HG03139 (cell line): ENCODE results near the gene ATG10.
"Not testable (repeated sequence)": the region's sequence is repeated elsewhere in the genome, so short reads cannot be mapped to it uniquely, and the experiment has no call there.

Experiments
- ATAC-seq: cut with Tn5 transposase; IDR thresholded peaks from one replicate; pipeline ENCODE4 v1.9.1; 2021; ENCODE audit not compliant: unreplicated experiment

The ATG10 gene

GRCh38 chr5:82115858-82116257 is 144.0 kb downstream of the ATG10 start:
- no peak for ATAC-seq

DNA sequence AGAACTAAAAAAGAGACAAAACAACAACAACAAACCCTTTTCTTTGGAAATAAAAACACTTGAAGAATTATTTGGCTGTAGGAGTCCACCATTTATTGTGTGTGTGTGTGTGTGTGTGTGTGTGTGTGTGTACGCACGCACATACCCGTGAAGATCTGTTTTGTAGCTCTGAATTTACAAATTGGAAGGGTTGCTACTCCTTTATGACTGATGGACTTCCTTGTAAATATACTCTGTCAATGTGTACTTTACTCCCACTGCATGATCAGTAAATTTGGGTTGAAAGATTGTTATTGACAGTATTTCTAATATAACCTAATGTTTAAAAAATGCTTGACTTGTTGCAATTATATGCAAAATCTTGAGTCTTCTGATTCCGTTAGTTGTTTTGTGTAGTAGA is 148.1 kb downstream of the ATG10 start:
- ATAC-seq, result no peak

- no peak for ATAC-seq
Measured at GRCh38 chr5:82129723-82130285, 158.0 kb downstream of the ATG10 start.

- ATAC-seq, result no peak
Measured at GRCh38 chr5:82130602-82131001, 158.8 kb downstream of the ATG10 start.

DNA sequence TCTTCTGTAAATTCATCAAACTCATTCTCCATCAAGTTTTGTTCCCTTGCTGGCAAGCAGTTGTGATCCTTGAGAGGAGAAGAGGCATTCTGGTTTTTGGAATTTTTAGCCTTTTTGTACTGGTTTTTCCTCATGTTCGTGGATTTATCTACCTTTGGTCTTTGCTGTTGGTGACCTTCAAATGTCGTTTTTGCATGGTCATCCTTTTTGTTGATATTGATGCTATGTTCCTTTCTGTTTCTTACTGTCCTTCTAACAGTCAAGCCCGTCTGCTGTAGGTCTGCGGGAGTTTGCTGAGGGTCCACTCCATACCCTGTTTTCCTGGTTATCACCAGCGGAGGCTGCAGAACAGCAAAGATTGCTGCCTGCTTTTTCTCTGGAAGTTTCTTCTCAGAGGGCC is 165.4 kb downstream of the ATG10 start:
- ATAC-seq, result no peak

DNA sequence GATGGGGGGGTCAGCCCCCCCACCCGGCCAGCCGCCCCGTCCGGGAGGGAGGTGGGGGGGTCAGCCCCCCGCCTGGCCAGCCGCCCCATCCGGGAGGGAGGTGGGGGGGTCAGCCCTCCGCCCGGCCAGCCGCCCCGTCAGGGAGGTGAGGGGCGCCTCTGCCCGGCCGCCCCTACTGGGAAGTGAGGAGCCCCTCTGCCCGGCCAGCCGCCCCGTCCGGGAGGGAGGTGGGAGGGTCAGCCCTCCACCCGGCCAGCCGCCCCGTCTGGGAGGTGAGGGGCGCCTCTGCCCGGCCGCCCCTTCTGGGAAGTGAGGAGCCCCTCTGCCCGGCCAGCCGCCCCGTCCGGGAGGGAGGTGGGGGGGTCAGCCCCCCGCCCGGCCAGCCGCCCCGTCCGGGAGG is 168.0 kb downstream of the ATG10 start:
- not testable (repeated sequence) for ATAC-seq

DNA sequence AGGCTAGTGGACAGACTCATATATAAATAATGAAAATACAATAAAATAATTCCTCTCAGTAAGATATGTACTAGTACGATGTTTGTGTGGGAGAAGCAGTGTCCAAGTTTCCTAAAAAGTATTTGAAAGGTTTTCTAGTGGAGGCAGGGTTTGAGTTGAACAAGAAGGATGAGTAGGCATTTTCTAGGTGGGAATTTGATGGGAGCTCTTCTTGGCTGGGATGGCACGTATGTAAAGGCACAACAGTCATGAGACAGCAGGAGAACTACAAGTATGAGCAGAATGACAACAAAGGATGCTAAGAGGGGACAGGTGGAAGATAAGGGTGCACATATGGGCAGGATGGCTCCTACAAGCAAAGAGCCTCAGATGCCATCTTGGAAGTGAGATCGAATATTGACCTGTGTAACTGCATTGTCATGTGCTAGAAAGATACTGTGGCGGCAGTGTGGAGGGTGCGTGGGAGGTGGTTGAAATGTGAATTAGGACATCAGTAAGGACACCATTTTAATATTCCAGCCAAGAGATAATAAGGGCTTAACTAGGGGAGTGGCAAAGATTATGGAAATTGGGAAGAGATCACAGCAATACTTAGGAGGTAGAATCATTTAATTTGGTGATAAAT is 170.5 kb downstream of the ATG10 start:
- no peak for ATAC-seq

GRCh38 chr5:82142928-82143577 is 171.2 kb downstream of the ATG10 start:
- no peak for ATAC-seq

- ATAC-seq, result no peak
Measured at GRCh38 chr5:82147860-82148573, 176.2 kb downstream of the ATG10 start.

DNA sequence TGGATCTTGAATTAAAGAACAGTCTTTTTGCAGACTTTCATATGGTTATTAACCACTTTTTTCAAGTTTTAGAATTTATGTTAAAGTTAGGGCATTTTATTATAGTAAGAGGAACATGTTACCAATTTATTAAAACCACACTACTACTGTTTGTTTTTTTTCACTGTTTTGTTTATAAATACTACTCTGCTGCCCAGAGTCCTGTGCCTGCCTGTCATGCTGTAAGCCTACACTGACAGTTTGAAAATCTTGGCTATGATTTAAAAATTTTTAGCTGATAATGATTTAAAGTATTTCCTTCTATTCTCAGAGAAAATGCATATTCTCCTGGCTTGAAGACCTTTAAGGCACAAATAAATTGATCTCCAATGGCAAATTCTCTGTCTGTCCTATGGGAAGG is 177.6 kb downstream of the ATG10 start:
- ATAC-seq, result no peak

- no peak for ATAC-seq
Measured at GRCh38 chr5:82150559-82150958, 178.7 kb downstream of the ATG10 start.

GRCh38 chr5:82151204-82151603 is 179.4 kb downstream of the ATG10 start:
- no peak for ATAC-seq

GRCh38 chr5:82151662-82152061 is 179.8 kb downstream of the ATG10 start:
- no peak for ATAC-seq

GRCh38 chr5:82152978-82153481 is 181.2 kb downstream of the ATG10 start:
- no peak for ATAC-seq

- ATAC-seq, result no peak
Measured at GRCh38 chr5:82154776-82155175, 183.0 kb downstream of the ATG10 start.

DNA sequence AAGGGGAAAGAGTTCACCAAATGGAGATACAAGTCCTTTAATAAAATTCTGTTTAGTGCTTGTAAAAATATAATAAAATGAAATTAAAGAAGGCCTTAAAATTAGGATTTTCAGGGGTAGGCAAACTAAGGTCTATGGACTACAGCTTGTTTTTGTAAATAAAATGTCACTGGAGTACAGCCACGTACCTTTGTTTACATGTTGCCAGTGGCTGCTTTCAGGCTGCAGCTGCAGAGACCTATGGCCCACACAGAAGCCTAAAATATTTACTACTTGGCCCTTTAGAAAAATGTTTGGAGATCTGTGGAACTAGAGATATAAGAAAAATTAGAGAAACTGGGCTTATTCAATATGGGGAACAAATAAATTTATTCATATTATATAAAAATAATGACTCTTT is 183.5 kb downstream of the ATG10 start:
- no peak for ATAC-seq

DNA sequence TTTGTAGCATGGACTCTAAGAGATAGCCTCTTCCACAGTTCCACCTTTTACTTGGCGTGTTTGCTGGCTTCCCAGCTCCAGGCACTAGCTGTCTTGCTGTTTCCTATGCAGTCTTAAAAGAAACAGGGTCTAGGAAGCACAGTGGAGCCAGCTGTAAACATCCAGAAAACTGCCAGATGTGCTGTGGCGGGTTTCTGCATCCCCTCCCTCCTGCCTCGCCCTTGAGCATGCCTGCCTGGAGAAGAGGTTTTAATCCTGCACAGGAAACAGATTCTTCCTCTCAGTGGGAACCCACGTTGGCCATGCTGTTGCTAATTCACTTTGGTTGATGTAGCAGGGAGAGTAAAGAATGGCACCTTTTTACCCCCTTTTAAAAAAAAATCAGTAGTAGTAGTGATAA is 185.1 kb downstream of the ATG10 start:
- no peak for ATAC-seq

DNA sequence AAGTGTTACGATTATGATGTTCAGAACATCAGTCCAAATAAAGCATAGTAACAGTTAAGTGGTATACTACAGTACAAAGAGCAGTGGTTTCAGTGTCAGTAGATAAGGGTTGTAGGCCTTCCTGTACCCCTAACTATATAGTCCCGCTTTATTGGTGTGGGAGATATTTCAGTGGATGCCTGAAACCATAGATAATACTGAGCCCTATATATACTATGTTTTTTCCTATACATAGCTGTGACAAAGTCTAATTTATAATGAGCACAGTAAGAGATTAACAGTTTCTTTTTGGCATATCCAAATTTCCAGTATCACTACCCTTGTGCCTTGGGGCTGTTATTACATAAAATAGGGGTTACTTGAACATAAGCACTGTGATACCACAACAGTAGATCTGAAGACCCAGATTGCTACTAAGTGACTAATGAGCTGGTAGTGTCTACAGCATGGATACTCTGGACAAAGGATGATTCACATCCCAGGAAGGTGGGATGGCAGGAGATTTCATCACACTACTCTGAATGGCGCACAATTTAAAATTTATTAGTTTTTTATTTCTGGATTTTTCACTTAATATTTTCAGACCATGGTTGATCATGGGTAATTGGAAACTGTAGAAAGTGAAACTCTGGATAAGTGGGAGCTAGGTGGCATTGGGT is 187.1 kb downstream of the ATG10 start:
- ATAC-seq, result no peak

- no peak for ATAC-seq
Measured at GRCh38 chr5:82160948-82161347, 189.1 kb downstream of the ATG10 start.

- ATAC-seq, result no peak
Measured at GRCh38 chr5:82162573-82162972, 190.8 kb downstream of the ATG10 start.

DNA sequence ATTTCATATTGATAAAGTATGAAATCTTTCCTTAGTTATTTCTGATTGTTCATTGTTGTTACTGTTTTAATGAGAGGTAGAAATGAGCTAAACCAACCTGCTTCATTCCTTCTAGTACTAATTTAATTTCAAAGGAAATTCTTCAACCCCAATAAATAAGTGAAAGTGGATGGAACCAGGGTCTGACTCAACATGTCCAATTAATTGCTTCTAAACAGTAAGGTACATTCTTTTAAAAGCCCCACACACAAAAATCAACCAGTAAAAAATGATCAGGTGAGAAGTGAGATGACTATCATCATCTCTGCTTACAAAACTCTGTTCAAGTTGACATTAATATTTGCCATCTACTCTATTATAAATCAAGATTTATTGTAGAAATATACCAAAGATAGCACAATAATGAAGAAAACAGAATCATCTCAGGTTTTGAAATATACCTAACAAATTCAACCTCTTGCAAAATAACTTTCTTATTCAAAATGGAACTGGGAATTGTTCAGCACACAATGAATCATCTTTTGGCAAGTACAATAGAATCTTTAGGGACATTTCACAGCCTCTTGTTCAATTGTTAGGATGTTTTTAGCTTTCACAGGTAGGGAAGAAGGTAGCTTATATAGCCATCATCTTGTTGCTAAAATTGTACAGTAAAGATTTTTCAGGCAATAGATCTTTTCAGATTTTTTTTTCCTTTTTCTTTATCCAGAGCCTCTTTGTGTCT is 191.8 kb downstream of the ATG10 start:
- no peak for ATAC-seq
